ENCODE results near the gene SCNN1B.
"Not testable (repeated sequence)": the region's sequence is repeated elsewhere in the genome, so short reads cannot be mapped to it uniquely, and the experiment has no call there.

The SCNN1B gene

DNA sequence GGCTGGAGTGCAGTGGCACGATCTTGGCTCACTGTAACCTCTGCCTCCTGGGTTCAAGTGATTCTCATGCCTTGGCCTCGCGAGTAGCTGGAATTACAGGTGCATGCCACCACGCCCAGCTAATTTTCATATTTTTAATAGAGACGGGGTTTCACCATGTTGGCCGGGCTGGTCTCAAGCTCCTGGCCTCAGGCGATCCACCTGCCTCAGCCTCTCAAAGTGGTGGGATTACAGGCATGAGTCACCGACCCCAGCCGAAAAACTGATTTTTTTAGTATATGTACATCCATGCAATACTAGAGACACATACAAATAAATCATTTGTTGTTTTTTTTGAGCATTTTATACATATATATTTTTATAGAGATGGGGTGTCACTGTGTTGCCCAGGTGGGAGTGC lies 79.6 kb downstream of the SCNN1B start:
- not testable (repeated sequence) for DNase-seq (ENCODE audit: low spot score)

DNA sequence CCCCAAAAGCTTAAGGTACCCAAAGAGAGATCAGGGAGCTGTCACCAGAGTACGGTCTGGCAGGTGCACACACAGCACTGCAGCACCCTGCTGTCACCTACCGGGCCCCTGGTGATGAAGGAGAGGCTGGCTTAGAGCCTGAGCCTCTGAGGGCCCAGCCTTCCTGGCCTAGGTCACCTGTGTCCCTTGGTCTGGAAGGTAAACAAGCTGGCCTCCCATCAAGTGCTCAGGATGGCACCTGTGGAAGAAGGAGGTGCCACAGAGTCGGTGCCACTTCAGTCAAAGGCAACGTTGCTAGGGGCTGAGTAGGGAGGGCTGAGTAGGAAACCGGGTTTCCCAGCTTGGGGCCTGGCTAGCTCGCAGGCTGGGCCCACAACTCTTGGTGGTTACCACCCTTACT lies 80.2 kb downstream of the SCNN1B start:
- no peak for DNase-seq (ENCODE audit: low spot score)

DNA sequence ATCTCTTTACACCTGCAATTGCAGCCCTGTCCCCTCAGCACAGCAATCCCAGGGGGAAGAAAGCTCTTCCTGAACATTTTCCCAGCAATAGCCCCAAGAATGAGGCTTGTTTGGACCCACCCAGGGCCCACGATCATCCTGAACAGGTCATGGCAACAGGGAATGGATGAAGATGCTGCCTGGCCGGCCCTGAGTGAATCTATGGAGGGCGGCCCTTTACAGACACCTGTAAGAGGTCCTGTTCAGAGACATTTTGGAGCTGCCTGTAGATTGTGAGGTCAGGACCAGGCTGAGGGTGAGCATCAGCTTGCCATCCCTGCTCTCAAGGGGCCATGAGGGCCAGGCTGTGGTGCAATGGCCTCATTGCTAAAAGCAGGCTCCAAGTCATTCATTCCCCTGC lies 81.8 kb downstream of the SCNN1B start:
- DNase-seq (ENCODE audit: low spot score) = no peak

DNA sequence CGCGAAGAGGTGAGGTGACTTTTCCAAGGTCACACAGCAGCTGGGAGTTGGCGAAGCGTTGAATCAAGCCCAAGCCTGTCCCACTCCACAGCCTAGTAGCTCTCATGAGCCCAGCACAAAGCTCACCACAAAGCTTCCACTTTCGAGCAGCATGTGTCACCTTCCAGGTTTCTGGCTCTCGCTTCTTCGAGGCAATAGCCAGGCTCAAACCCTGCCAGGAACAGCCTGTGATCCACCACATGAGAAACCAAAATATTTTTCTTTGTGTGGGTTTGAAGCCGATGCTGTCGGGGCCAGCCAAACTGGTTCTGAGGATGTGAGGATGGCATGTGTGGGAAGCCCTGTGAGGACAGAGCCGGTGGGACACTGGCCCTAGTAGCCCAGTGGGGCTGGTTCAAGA lies 82.8 kb downstream of the SCNN1B start:
- no peak for DNase-seq (ENCODE audit: low spot score)

DNA sequence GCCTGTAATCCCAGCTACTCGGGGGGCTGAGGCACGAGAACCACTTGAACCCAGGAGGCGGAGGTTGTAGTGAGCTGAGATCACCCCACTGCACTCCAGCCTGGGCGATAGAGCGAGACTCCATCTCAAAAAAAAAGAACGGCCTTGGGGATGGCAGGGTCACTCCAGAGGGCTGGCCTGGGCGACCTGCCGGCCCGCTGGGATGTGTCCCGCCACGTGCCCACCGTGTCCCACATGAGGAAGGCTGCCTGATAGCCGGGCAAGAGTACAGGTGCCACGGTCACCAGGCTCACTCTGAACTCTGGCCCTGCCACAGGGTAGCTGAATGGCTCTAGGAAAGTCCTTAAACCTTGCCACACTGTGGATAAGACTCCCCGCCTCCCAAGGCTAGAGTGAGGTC lies 83.3 kb downstream of the SCNN1B start:
- no peak for DNase-seq (ENCODE audit: low spot score)

DNA sequence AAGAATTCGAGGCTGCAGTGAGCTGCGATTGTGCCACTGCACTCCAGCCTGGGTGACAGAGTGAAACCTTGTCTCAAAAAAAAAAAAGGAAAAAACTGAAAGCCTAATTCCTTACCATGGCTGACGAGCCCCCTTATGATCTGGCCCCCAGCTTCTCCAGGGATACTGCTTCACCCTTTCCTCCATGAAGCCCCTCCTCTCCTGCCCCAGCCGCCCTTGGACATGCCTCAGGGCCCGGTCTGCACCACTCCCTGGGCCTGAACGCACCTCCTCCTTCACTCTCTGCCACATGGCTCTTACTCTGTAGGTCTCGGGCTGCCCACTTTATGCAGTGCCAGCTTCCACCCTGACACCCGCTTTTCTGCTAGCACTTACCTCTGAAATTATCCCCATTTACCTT lies 85.6 kb downstream of the SCNN1B start:
- no peak for DNase-seq (ENCODE audit: low spot score)

DNA sequence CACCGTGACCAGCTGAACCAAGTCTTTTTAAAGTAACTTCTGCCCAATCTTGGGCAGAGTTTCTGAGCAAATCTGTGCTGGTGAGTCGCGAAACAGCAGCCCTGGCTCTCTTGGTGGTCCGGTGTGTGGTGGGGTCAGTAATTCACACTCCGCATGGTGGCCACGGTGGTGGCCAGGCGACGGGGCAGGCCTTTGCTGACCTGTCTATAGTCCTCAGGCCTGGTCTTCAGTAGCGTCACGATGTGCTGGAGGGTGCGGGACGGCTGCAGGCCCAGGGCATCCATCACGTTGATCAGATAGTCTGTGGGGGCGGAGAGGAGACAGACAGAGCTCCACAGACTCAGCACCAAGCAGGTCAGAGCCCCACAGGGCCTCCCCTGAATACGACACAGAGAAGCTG lies 86.7 kb downstream of the SCNN1B start:
- no peak for DNase-seq (ENCODE audit: low spot score)

DNA sequence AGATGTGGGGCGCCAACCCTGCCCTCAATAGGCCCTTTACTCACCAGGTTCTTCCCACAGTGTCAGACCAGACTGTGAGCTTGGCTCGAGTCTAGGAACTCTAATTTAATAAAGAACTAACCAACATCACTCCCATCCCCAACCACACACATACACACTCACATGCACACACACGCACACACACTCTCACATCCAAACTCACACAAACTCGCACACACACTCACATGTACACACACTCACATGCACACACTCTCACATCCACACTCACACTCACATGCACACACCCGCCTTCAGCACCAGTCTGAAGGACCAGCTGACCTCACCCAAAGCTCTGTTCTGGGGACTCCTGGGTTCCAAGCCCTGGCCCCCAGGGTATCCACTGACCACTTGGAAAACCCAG lies 87.1 kb downstream of the SCNN1B start:
- no peak for DNase-seq (ENCODE audit: low spot score)

DNA sequence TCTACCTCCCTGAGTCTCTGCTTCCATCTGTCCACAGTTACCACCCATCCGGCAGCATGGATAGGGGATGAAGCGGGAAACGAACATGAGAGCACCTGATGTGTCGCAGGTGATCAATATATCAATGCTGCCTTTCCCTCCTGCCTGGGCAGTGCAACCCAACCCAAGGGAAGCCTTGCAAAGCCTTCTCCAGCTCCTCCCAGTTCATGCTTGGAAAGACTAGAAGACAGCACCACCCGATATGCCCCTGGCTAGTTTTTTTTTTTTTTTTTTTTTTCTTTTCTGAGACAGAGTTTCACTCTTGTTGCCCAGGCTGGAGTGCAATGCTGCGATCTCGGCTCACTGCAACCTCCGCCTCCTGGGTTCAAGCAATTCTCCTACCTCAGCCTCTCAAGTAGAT lies 87.8 kb downstream of the SCNN1B start:
- not testable (repeated sequence) for DNase-seq (ENCODE audit: low spot score)

DNA sequence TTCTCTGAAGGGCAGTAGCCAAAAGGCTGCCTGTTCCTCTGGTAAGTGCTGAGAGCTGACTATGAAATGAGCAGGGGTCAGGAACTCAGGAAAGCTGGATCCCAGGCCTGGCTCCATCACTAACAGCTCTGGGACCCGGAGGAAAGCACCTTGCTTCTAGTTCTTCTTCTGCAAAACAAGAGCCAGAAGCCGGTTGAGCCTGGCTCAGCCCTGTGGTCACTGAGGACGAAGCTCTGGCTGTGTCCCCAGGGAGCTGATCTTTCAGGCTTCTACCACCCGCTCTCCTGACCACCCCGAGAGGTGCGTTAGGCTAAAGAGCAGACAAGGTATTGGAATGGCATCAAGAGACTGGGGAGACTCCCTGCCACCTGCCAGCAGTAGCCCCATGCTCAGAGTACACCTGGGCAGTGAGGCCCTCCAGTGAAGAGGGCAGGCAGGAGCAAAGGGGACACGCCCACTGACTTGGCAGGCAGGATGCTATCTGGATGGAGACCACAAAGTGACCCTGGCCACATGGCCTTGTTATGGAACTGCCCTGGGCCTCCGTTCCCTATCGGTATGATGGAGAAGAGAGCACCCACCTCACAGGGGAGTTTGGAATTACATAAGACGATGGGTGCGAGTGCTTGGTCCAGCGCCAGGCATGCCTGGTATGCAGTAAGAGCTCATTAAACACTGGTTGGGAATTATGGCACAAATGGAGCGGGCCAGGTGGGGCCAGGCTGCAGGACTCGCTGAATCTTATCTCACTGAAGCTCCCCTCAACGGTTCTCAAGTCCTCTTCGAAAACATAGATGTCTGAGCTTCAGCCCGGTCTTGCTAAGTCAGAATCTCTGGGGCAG lies 89.5 kb downstream of the SCNN1B start:
- no peak for DNase-seq (ENCODE audit: low spot score)

DNA sequence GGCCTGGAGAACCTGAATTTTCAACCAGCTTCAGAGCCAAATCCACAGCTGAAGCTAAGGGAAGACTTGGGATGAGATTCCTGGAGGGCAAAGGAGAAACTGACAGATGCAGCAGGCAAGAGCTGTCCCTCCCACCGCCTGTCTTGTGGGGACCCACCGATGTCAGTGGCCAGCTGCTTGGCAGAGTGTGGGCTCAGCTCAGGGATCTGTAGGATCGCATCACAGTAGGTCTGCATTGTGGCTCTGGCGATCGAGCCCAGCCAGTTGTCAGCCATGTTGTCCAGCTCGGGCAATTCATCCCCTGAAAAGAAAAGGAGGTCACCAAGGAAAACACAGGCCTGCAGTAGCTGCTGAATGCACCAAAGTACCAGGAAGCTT lies 90.1 kb downstream of the SCNN1B start:
- DNase-seq (ENCODE audit: low spot score) = no peak

DNA sequence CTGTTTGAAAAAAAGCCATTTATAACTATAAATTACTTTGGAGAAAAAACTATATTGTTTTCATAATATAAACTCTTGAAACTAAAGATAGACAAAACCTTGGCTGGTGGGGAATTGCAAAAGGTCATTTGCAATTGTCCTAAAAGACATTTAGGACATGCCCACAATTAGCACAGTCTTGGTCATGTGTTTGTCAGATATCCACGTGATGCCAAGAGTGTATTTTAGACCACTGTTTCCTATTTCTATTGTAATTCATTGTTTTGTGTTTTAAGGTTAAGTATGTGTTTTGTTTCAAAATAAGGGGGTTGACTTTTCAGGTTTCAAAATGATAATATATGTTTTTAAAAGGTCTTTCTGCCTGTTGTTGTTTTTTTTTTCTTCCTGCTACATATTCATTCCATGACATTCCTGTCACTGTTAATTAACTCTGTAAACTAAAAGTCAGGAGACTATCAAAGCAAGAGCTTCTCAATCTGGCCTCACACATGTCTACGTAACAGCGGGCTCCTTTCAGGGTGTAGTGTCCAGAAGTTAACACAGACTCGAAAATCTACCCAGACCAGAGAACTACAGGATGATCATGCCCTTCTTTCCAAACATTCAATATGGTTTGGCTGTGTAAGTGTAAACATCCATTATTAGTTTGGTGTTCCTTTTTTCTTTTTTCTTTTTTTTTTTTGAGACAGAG lies 92.2 kb downstream of the SCNN1B start:
- DNase-seq (ENCODE audit: low spot score) = no peak

DNA sequence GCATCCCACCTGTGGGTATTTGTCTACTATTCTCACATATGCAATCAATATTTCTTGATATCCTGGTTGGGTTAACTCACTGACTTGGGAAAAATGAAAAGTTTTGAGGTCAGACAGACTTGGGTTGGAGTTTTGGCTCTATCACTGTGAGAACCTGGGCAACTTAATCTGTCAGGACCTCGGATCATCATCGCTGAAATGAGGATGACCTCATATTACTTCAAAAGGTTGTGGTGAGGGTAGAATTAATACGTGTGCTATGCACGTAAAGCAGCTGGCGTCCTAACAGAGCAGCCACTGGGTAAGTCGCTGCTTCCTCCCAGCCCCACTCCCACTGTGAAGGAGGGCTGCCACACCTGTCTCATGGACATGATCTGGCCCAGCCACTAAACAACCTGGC lies 93.6 kb downstream of the SCNN1B start:
- DNase-seq (ENCODE audit: low spot score) = peak; percentile 6

DNA sequence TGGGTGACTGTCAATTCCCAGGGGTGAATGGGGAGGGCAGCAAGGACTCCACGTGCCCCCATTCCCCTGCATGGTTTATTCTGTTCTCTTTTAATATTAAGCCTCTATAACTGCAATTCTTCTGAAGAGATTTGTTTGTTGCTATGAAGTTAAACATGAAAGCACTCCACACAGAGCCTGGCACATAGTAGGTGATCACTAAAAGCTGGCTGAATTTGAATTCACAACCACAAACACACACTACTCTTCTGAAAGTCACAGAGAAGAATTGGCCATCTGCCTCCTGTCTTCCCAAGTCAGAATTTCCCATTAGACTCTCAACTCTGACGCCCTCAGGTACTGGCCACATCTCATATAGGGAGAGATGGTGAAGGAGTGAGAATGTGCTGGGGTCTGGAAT lies 95.4 kb downstream of the SCNN1B start:
- DNase-seq (ENCODE audit: low spot score) = no peak

DNA sequence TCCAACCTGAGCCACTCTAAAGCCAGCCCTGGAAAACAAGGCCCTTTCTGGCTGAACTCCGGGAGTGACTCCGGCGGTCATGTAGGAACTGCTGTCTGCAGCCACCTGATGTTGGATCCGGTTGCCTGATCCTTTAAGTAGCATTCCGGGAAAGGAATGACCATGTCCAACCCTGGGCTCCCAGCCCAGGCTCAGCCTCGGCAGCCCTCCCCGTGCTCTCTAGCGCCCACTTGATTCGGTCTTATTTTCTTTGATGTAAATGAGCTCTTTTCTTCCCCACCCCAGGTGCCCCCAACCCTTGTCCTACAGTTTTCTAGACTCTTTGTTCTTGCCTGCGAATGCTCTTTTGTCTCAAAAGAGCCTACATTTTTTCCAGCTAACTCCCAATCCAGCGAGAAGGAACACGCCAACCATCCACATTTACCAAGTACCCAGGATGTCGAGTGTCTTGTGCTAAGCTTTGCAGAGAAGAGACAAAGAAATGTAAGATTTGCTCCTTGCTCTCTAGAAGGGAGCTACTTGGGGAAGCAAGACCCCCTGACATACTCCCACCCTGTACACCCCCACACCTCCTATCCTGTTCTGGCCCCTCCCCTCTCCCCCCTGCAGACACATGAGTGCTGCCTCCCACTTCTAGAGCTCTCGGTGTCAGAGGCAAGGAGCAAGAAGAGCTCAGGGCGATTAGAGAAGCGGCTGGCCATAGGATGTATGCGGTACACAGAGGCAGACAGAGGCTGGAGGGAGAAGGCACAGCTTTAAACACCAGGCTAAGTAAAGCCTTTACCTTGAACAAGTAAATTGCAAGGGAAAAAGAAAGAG lies 97.1 kb downstream of the SCNN1B start:
- DNase-seq (ENCODE audit: low spot score) = no peak

DNA sequence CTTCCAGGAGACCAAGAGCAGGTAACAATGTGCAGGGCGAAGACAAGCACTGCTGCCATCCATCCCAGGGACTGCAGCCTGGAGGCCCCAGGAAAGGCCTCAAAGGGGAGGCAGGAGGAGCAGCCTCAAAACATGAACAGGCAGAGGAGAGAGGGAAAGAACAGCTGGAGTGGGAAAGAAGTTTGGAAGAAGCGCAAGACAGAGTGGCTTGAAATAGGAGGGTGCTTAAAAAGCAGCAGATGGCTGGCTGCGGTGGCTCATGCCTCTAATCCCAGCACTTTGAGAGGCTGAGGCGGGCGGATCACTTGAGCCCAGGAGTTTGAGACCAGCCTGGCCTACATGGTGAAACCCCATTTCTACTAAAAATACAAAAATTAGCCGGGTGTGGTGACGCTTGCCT lies 98.3 kb downstream of the SCNN1B start:
- DNase-seq (ENCODE audit: low spot score) = not testable (repeated sequence)

DNA sequence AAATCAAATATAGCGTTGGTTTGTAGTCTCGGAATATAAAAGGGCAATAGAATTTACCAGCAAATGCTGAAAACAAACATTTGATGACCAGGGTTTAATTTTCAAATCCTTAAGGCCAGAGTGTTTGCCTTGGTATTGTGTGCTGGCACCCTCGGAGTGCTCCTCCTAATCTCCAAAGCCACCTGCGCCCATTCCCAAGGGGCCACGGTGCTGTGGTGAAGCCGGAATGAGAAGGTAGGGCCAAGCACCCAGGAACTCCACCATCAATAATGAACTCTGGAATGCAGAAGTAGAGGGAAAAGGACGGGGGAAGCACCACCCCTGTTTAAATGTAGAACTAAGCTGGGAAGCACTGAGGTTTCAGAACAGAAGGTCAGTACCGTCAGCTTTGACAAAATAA lies 99.0 kb downstream of the SCNN1B start:
- DNase-seq (ENCODE audit: low spot score) = no peak

DNA sequence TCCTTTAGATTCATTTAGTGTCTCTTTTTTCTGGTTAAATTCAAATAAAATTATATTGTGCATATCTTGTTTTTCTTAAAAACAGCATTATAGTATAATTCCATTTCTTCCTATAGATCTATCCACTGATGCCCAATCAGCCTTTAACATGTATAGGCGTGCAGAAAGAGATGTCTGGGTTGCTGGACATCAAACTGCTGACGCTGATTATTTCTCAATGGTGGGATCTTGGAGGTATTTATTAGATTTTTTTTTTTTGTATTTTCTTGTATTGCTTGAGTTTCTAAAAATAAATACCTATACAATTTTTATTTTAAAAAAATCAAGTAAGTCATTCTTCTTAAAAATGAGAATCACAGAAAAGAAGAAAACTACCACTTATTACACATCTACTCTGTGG lies 100.0 kb downstream of the SCNN1B start:
- DNase-seq (ENCODE audit: low spot score) = no peak

DNA sequence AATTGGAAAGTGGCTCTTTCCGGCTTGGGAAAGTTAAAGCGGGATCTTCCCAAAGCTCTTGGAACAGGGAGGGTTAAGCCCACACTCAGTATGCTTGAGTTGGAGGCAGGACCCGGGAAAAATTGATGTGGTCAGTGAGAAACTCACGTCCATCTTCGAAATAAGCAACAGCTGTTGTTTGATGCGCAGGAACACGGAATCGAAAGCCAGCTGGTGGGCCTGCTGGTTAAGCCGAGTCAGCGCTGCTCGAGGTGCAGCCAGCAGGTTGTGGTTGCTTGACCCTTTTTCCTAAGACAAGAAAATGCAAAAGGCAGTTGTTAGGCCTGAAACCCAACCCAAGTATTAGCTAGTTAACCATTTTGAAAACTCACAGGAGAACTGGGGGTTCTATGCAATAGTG lies 101.4 kb downstream of the SCNN1B start:
- no peak for DNase-seq (ENCODE audit: low spot score)

DNA sequence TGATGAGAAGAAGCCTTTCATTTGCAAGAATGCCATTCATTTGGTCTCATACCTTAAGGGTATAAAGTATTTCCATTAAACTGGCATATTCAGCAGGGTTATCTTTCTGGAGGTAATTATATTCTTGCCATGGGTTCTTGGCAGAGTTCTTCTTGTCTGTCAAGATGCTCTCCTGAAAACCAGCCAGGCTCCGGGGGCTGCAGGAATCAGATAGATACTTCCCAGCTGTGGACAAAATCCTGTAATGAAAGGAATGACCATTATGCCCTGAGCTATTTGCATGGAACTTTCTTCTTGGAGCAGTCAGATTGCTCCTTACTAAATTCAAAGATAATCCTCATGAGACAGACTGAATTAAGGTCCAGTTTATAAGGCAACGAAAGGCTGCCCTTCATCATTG lies 103.9 kb downstream of the SCNN1B start:
- DNase-seq (ENCODE audit: low spot score) = no peak

DNA sequence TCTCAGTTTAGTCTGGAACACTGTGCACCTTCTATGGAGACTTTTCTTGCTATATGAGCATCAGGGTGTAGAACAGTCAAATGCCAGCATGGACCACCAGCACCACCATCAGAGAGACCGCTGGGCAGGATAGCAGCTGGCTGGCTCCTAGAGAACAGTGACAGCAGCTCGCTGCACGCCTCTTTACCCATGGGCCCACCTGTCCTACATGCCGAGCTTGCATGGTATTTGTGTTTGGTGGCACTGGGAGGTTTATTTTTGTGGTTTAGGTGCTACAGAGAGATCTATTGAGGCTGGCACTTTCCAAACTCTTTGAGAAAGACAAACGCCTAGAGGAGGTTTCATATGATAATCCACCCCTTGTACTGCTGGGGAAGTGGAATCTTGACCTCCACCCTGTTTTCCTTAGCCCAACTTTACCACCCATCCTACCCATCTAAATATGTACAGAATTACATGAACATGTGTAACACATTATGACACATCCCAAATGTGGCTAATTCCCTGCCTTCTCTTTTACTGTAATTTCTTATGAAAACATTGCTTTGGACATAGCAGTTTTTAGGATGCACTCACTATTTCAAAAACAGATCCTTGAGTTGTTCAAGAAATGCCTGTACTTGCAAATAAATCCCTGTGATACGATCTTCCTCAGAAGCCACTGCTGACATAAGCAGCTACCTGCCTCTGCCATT lies 104.6 kb downstream of the SCNN1B start:
- no peak for DNase-seq (ENCODE audit: low spot score)

DNA sequence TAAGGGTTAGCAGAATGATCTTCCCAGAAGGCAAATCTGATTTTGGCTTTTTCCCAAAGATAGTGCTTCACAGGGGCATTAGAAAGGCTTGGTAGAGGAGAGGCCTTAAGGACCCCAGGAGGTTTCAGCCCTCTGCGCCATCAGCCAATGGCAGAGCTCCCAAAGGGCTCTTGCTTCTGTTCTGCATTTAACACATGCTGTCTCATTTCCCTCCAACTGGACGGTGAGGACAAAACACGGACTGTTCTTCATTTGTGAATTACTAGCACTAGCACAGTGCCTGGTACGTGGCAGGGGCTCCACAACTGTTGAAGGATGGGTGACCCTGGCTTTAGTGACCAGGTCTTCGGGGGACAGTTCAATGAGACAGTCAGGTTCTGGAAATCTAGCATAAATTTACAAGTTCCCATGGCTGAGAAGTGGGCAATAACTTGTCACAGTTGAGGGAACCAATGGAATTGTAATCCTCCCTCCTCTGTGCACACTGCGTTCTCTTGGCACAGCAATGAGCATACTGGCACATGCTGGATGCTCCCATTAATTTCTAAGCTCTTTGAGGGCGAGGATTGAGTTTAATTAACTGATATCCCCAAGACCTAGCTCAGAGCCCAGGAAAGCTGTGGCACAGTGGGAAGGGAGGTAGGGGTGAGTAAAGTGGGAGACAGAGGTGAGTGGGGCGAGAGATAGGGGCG lies 105.5 kb downstream of the SCNN1B start:
- DNase-seq (ENCODE audit: low spot score) = no peak

Data from SW480 (cell line).